ENCODE results near the gene IL1R1.

DNA sequence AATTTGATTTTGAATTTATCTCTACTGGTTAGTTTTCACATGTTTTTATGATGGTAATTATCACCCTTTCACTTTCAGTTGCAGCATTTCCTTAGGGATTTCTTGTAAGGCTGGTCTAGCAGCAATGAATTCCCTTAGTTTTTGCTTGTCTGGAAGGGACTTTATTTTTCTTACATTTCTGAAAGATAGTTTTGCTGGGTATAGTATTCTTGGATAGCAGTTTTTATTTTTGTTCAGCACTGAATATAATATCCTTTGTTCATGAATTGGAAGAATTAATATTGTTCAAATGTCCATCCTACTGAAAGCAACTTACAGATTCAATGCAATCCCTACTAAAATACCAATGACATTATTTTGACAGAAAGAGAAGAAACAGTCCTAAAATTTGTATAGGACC is 74.5 kb downstream of the IL1R1 start:
- TF ChIP-seq POLR2A (IDR thresholded peaks at IDR 0.05; ENCODE audit: low read depth, low read length) = no peak
- no peak for TF ChIP-seq POLR2AphosphoS5 (IDR thresholded peaks at IDR 0.05; ENCODE audit: low read depth, low read length)
- no peak for TF ChIP-seq TAF1 (IDR thresholded peaks at IDR 0.05; ENCODE audit: borderline replicate concordance, low read depth, low read length)
